IMR-90 (cell line): ENCODE measurements around the gene ACTRT3.

Experiments used
- CEBPB ChIP-seq: IDR thresholded peaks from 2 replicates; pipeline ENCODE4 v1.6.1; 2012; ENCODE audit warnings: low read depth, low read length, improper control_type of control experiment
- CHD1 ChIP-seq: IDR thresholded peaks from 2 replicates; pipeline ENCODE4 v1.6.1; 2012; ENCODE audit warnings: low read depth, low read length, improper control_type of control experiment
- FOS ChIP-seq: fragments of 150-350 bp; IDR thresholded peaks from 2 replicates; pipeline ENCODE4 v1.6.1; 2016; ENCODE audit warnings: low read depth, low read length
- POLR2A ChIP-seq: IDR thresholded peaks from 2 replicates; pipeline ENCODE4 v1.6.1; 2012; ENCODE audit warnings: mild to moderate bottlenecking, low read depth, low read length
- RAD21 ChIP-seq: IDR thresholded peaks from 2 replicates; pipeline ENCODE4 v1.6.1; 2012; ENCODE audit warnings: low read length, improper control_type of control experiment
- RCOR1 ChIP-seq: IDR thresholded peaks from 2 replicates; pipeline ENCODE4 v1.6.1; 2012; ENCODE audit warnings: mild to moderate bottlenecking, low read length, improper control_type of control experiment; ENCODE audit not compliant: insufficient replicate concordance
- RFX5 ChIP-seq: IDR thresholded peaks from 2 replicates; pipeline ENCODE4 v1.8.0; 2012; ENCODE audit warnings: low read depth, mild to moderate bottlenecking, low read length, moderate library complexity
- TF ChIP-seq, protein P1 (sequence below): conservative IDR thresholded peaks from 2 replicates; pipeline ENCODE4 v1.5.1; 2012; ENCODE audit warnings: mild to moderate bottlenecking, low read depth, low read length, improper control_type of control experiment

DNA sequence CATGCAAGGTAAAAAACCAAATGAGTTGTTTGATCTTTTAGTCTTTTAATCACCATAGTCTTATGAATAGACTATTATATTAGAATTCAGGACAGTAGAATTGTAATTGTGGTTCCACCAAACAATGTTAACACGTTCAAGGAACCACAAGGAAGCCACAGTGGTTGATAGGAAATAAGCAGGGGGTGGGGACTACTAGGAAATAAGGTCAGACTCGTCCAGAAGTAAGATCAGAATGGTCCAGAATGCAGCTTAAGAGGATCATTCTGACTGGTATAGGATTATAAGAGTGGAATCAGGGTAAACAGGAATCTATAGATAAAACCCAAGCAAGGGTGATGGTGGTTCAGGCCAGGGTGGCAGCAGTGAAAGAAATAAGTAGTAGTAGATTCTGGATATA is 11.4 kb upstream of the ACTRT3 start:
- TF ChIP-seq, protein P1, sequence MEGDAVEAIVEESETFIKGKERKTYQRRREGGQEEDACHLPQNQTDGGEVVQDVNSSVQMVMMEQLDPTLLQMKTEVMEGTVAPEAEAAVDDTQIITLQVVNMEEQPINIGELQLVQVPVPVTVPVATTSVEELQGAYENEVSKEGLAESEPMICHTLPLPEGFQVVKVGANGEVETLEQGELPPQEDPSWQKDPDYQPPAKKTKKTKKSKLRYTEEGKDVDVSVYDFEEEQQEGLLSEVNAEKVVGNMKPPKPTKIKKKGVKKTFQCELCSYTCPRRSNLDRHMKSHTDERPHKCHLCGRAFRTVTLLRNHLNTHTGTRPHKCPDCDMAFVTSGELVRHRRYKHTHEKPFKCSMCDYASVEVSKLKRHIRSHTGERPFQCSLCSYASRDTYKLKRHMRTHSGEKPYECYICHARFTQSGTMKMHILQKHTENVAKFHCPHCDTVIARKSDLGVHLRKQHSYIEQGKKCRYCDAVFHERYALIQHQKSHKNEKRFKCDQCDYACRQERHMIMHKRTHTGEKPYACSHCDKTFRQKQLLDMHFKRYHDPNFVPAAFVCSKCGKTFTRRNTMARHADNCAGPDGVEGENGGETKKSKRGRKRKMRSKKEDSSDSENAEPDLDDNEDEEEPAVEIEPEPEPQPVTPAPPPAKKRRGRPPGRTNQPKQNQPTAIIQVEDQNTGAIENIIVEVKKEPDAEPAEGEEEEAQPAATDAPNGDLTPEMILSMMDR: no peak
- TF ChIP-seq RAD21 (no peak), CEBPB (no peak), POLR2A (no peak), FOS (no peak), RFX5 (no peak), CHD1 (no peak), RCOR1 (no peak)
